ENCODE results near the gene DMKN.
"Not testable (repeated sequence)": the region's sequence is repeated elsewhere in the genome, so short reads cannot be mapped to it uniquely, and the experiment has no call there.

DMKN gene

DNA sequence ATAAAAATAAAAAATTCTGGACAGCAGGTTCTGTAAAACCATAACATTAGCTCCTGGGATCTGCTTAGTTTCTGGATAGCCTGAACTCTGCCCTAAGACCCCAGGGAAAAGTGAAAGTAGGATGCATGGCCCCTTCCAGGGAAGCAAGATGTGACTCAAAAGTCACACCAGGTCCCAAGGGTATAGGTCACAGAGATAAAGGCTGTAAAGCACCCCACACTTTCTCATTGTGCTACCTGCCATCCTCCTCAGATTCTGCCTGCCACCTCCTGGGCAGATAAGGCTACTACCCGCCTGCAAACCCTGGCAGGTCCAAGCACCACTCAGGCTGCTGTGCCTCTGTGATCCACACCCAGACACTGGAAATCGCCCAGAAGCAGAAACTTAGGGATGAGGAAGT is 44.8 kb downstream of the DMKN start:
- TF ChIP-seq, protein P1, sequence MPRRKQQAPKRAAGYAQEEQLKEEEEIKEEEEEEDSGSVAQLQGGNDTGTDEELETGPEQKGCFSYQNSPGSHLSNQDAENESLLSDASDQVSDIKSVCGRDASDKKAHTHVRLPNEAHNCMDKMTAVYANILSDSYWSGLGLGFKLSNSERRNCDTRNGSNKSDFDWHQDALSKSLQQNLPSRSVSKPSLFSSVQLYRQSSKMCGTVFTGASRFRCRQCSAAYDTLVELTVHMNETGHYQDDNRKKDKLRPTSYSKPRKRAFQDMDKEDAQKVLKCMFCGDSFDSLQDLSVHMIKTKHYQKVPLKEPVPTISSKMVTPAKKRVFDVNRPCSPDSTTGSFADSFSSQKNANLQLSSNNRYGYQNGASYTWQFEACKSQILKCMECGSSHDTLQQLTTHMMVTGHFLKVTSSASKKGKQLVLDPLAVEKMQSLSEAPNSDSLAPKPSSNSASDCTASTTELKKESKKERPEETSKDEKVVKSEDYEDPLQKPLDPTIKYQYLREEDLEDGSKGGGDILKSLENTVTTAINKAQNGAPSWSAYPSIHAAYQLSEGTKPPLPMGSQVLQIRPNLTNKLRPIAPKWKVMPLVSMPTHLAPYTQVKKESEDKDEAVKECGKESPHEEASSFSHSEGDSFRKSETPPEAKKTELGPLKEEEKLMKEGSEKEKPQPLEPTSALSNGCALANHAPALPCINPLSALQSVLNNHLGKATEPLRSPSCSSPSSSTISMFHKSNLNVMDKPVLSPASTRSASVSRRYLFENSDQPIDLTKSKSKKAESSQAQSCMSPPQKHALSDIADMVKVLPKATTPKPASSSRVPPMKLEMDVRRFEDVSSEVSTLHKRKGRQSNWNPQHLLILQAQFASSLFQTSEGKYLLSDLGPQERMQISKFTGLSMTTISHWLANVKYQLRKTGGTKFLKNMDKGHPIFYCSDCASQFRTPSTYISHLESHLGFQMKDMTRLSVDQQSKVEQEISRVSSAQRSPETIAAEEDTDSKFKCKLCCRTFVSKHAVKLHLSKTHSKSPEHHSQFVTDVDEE (CRISPR knock-in tag; IDR thresholded peaks at IDR 0.05) = no peak
- TF ChIP-seq ZC3H10 (CRISPR knock-in tag; IDR thresholded peaks at IDR 0.05) = no peak
- no peak for TF ChIP-seq PPARA (CRISPR knock-in tag; IDR thresholded peaks at IDR 0.05; ENCODE audit: borderline replicate concordance)
- TF ChIP-seq ISL1 (CRISPR knock-in tag; IDR thresholded peaks at IDR 0.05) = no peak
- no peak for TF ChIP-seq GLIS3 (CRISPR knock-in tag; IDR thresholded peaks at IDR 0.05)
- no peak for TF ChIP-seq ZNF70 (CRISPR knock-in tag; IDR thresholded peaks at IDR 0.05)
- TF ChIP-seq RARB (CRISPR knock-in tag; IDR thresholded peaks at IDR 0.05) = no peak
- no peak for TF ChIP-seq POU6F1 (CRISPR knock-in tag; IDR thresholded peaks at IDR 0.05; ENCODE audit: borderline replicate concordance, low read depth)
- no peak for TF ChIP-seq CREB5 (CRISPR knock-in tag; IDR thresholded peaks at IDR 0.05; ENCODE audit: low read depth)
- no peak for TF ChIP-seq SNAI2 (CRISPR knock-in tag; IDR thresholded peaks at IDR 0.05)
- no peak for TF ChIP-seq ZFP30 (CRISPR knock-in tag; IDR thresholded peaks at IDR 0.05)
- no peak for TF ChIP-seq CSDC2 (CRISPR knock-in tag; IDR thresholded peaks at IDR 0.05)
- TF ChIP-seq, protein P2, sequence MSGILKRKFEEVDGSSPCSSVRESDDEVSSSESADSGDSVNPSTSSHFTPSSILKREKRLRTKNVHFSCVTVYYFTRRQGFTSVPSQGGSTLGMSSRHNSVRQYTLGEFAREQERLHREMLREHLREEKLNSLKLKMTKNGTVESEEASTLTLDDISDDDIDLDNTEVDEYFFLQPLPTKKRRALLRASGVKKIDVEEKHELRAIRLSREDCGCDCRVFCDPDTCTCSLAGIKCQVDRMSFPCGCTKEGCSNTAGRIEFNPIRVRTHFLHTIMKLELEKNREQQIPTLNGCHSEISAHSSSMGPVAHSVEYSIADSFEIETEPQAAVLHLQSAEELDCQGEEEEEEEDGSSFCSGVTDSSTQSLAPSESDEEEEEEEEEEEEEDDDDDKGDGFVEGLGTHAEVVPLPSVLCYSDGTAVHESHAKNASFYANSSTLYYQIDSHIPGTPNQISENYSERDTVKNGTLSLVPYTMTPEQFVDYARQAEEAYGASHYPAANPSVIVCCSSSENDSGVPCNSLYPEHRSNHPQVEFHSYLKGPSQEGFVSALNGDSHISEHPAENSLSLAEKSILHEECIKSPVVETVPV (CRISPR knock-in tag; IDR thresholded peaks at IDR 0.05) = no peak
- no peak for TF ChIP-seq ZNF8 (CRISPR knock-in tag; IDR thresholded peaks at IDR 0.05)
- ATAC-seq = peak; percentile 84

- no peak for ATAC-seq
- no peak for TF ChIP-seq ZNF565 (CRISPR knock-in tag; conservative IDR thresholded peaks at IDR 0.05; ENCODE audit: low read depth)
- TF ChIP-seq ZFP3 (CRISPR knock-in tag; IDR thresholded peaks at IDR 0.05) = no peak
- TF ChIP-seq ARNTL (CRISPR knock-in tag; IDR thresholded peaks at IDR 0.05; ENCODE audit: borderline replicate concordance, low read depth) = no peak
- no peak for TF ChIP-seq GLIS3 (CRISPR knock-in tag; IDR thresholded peaks at IDR 0.05)
- TF ChIP-seq, protein P1 (CRISPR knock-in tag; IDR thresholded peaks at IDR 0.05) = no peak
- no peak for TF ChIP-seq ESRRG (CRISPR knock-in tag; IDR thresholded peaks at IDR 0.05)
- TF ChIP-seq SNAI2 (CRISPR knock-in tag; IDR thresholded peaks at IDR 0.05) = no peak
- no peak for TF ChIP-seq OSR1 (CRISPR knock-in tag; IDR thresholded peaks at IDR 0.05)
- no peak for TF ChIP-seq ZFP30 (CRISPR knock-in tag; IDR thresholded peaks at IDR 0.05)
- TF ChIP-seq BACH2 (CRISPR knock-in tag; IDR thresholded peaks at IDR 0.05; ENCODE audit: borderline replicate concordance) = no peak
- TF ChIP-seq TCF4 (CRISPR knock-in tag; IDR thresholded peaks at IDR 0.05; ENCODE audit: borderline replicate concordance) = no peak
- no peak for TF ChIP-seq ZNF70 (CRISPR knock-in tag; IDR thresholded peaks at IDR 0.05)
- TF ChIP-seq CSDC2 (CRISPR knock-in tag; IDR thresholded peaks at IDR 0.05) = no peak
- no peak for TF ChIP-seq ZC3H10 (CRISPR knock-in tag; IDR thresholded peaks at IDR 0.05)
- TF ChIP-seq, protein P2 (CRISPR knock-in tag; IDR thresholded peaks at IDR 0.05) = no peak
- TF ChIP-seq POU6F1 (CRISPR knock-in tag; IDR thresholded peaks at IDR 0.05; ENCODE audit: borderline replicate concordance, low read depth) = no peak
- TF ChIP-seq, protein P3, sequence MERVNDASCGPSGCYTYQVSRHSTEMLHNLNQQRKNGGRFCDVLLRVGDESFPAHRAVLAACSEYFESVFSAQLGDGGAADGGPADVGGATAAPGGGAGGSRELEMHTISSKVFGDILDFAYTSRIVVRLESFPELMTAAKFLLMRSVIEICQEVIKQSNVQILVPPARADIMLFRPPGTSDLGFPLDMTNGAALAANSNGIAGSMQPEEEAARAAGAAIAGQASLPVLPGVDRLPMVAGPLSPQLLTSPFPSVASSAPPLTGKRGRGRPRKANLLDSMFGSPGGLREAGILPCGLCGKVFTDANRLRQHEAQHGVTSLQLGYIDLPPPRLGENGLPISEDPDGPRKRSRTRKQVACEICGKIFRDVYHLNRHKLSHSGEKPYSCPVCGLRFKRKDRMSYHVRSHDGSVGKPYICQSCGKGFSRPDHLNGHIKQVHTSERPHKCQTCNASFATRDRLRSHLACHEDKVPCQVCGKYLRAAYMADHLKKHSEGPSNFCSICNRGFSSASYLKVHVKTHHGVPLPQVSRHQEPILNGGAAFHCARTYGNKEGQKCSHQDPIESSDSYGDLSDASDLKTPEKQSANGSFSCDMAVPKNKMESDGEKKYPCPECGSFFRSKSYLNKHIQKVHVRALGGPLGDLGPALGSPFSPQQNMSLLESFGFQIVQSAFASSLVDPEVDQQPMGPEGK (CRISPR knock-in tag; IDR thresholded peaks at IDR 0.05; ENCODE audit: borderline replicate concordance) = no peak
- no peak for TF ChIP-seq ISL1 (CRISPR knock-in tag; IDR thresholded peaks at IDR 0.05)
- no peak for TF ChIP-seq PPARA (CRISPR knock-in tag; IDR thresholded peaks at IDR 0.05; ENCODE audit: borderline replicate concordance)
Measured at GRCh38 chr19:35466259-35466658, 47.2 kb downstream of the DMKN start.

GRCh38 chr19:35462956-35463355 is 50.5 kb downstream of the DMKN start:
- not testable (repeated sequence) for ATAC-seq

Measured in SK-N-SH treated with all-trans-retinoic acid at 6 μM for 48 hours (cell line).